HL-60 (cell line): Measurements from ENCODE around the gene MGST2.
"Not testable (repeated sequence)": the region's sequence is repeated elsewhere in the genome, so short reads cannot be mapped to it uniquely, and the experiment has no call there.

Source experiments
- DNase-seq, 2 experiments: peaks; one replicate each; pipeline ENCODE4 v3.0.0-alpha.2; 2010 to 2020; ENCODE audit warnings: low read depth in 1 of 2, low spot score in 1 of 2
- H3K27ac ChIP-seq: fragments of 250-450 bp; sonication (Bioruptor Pico); replicated peaks from 2 replicates; pipeline ENCODE4 v1.5.1; 2020; ENCODE audit warnings: mild to moderate bottlenecking, moderate library complexity
- H3K27me3 ChIP-seq: fragments of 250-450 bp; sonication (Bioruptor Pico); 2 replicates; pipeline ENCODE4 v1.5.1; 2021; ENCODE audit warnings: mild to moderate bottlenecking, moderate library complexity; ENCODE audit not compliant: insufficient read depth, poor library complexity, severe bottlenecking
- H3K4me3 ChIP-seq: replicated peaks from 2 replicates; pipeline ENCODE4 v1.5.1; 2011; ENCODE audit warnings: mild to moderate bottlenecking, control low read depth, low read length; ENCODE audit not compliant: insufficient read depth
- CTCF ChIP-seq: IDR thresholded peaks from one replicate; pipeline ENCODE4 v1.5.1; 2011; ENCODE audit warnings: low read length, control low read depth, inconsistent platforms; ENCODE audit not compliant: insufficient read depth
- GABPA ChIP-seq: IDR thresholded peaks from 2 replicates; pipeline ENCODE4 v1.6.1; 2012; ENCODE audit warnings: low read depth
- POLR2AphosphoS5 ChIP-seq: IDR thresholded peaks from 2 replicates; pipeline ENCODE4 v1.6.1; 2012; ENCODE audit warnings: low read depth
- SPI1 ChIP-seq: IDR thresholded peaks from 2 replicates; pipeline ENCODE4 v1.6.1; 2012; ENCODE audit warnings: low read depth, mild to moderate bottlenecking, borderline replicate concordance
- TF ChIP-seq, protein P1 (sequence below): IDR thresholded peaks from 2 replicates; pipeline ENCODE4 v1.6.1; 2012; ENCODE audit warnings: low read depth; ENCODE audit not compliant: insufficient replicate concordance

MGST2 gene

GRCh38 chr4:139630126-139630495 is 35.5 kb upstream of the MGST2 start:
- DNase-seq = no peak
- no peak for TF ChIP-seq POLR2AphosphoS5
- no peak for TF ChIP-seq CTCF
- TF ChIP-seq SPI1 = no peak
- TF ChIP-seq, protein P1, sequence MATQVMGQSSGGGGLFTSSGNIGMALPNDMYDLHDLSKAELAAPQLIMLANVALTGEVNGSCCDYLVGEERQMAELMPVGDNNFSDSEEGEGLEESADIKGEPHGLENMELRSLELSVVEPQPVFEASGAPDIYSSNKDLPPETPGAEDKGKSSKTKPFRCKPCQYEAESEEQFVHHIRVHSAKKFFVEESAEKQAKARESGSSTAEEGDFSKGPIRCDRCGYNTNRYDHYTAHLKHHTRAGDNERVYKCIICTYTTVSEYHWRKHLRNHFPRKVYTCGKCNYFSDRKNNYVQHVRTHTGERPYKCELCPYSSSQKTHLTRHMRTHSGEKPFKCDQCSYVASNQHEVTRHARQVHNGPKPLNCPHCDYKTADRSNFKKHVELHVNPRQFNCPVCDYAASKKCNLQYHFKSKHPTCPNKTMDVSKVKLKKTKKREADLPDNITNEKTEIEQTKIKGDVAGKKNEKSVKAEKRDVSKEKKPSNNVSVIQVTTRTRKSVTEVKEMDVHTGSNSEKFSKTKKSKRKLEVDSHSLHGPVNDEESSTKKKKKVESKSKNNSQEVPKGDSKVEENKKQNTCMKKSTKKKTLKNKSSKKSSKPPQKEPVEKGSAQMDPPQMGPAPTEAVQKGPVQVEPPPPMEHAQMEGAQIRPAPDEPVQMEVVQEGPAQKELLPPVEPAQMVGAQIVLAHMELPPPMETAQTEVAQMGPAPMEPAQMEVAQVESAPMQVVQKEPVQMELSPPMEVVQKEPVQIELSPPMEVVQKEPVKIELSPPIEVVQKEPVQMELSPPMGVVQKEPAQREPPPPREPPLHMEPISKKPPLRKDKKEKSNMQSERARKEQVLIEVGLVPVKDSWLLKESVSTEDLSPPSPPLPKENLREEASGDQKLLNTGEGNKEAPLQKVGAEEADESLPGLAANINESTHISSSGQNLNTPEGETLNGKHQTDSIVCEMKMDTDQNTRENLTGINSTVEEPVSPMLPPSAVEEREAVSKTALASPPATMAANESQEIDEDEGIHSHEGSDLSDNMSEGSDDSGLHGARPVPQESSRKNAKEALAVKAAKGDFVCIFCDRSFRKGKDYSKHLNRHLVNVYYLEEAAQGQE = no peak
- no peak for TF ChIP-seq GABPA
- H3K27ac ChIP-seq = no peak overlapping the region
- no peaks in the 10 kb centered on the region for H3K27me3 ChIP-seq
- H3K4me3 ChIP-seq = no peak overlapping the region

DNA sequence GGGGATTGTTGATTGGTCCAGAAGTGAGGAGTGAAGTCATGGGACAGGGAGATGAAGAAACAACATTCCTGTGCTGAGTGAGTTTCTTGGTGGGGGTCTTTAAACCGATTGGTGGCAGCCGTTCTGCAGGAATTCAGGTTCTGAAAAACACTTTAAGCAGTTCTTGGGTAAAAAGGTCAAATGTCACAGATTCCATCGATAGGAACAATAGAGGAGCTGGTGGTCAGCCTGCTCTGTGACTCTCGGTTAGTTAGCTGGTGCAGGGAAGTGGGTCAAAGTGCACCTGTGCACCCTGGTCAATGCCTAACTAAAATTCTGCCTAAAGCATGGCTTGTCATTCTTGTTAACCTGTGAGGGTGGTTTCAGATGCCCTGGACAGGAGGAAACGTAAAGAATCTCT is 34.6 kb upstream of the MGST2 start:
- TF ChIP-seq CTCF = no peak
- TF ChIP-seq POLR2AphosphoS5 = no peak
- TF ChIP-seq SPI1 = no peak
- TF ChIP-seq GABPA = no peak
- TF ChIP-seq, protein P1 = no peak
- Histone ChIP-seq H3K27me3 (no peaks in the 10 kb centered on the region), H3K4me3 (no peak overlapping the region), H3K27ac (no peak overlapping the region)
- no peak for DNase-seq

GRCh38 chr4:139631791-139632190 is 33.8 kb upstream of the MGST2 start:
- Histone ChIP-seq H3K27me3 (no peaks in the 10 kb centered on the region), H3K4me3 (no peak overlapping the region), H3K27ac (no peak overlapping the region)
- TF ChIP-seq POLR2AphosphoS5 = no peak
- no peak for TF ChIP-seq SPI1
- TF ChIP-seq CTCF = no peak
- TF ChIP-seq GABPA = no peak
- TF ChIP-seq, protein P1 = no peak
- no peak for DNase-seq

- H3K4me3 ChIP-seq, H3K27me3 ChIP-seq, DNase-seq, H3K27ac ChIP-seq: not testable (repeated sequence)
Observed at GRCh38 chr4:139632739-139633138, 32.9 kb upstream of the MGST2 start.
